ENCODE measurements around the gene SHMT2. TPM values are rescaled to one million over a fixed set of nuclear protein-coding genes. Genes with fewer than 3 reads are reported as not detected.
A peak's percentile ranks its signal among the peaks of the same experiment; 100 is the strongest.

SHMT2 gene
- total and polyA plus RNA-seq, 5 experiments from 2014 or later = 27.3 to 45.3 (median 31.2) TPM

GRCh38 chr12:57247041-57247440, 17.5 kb downstream of the SHMT2 start:
- Mint-ChIP-seq H3K36me3 (peaks cover 0 to 6% (median 3%) of the 10 kb centered on the region in 3 donors), H3K27ac (no peak overlapping the region), H3K4me1 (peaks cover 16 to 28% (median 24%) of the 10 kb centered on the region in 4 donors), H3K27me3 (peaks cover 8 to 31% (median 17%) of the 10 kb centered on the region in 5 donors), H3K9me3 (no peaks in the 10 kb centered on the region), H3K4me3 (no peak overlapping the region)
- ATAC-seq (no peak), DNase-seq (no peak)
- POLR2A ChIA-PET = no interaction called here

GRCh38 chr12:57248934-57249742, 19.6 kb downstream of the SHMT2 start:
- no peaks in the 10 kb centered on the region for H3K9me3 Mint-ChIP-seq
- POLR2A ChIA-PET = no interaction called here
- peak overlapping the region in 2 of 10 donors; percentile 26 to 39 for H3K4me3 Mint-ChIP-seq
- no peak for DNase-seq
- peaks cover 0 to 11% (median 5%) of the 10 kb centered on the region in 3 donors for H3K36me3 Mint-ChIP-seq
- peaks cover 8 to 11% (median 9%) of the 10 kb centered on the region in 4 donors for H3K4me1 Mint-ChIP-seq
- no peak for ATAC-seq
- peaks cover 2 to 10% (median 8%) of the 10 kb centered on the region in 5 donors for H3K27me3 Mint-ChIP-seq
- H3K27ac Mint-ChIP-seq = peak overlapping the region in 2 of 10 donors; percentile 27 to 63

GRCh38 chr12:57250541-57250940, 21.0 kb downstream of the SHMT2 start:
- no peak for ATAC-seq
- no peak overlapping the region for H3K27ac Mint-ChIP-seq
- H3K27me3 Mint-ChIP-seq = peaks cover 0 to 2% (median 0%) of the 10 kb centered on the region in 5 donors
- peaks cover 7 to 10% (median 8%) of the 10 kb centered on the region in 4 donors for H3K4me1 Mint-ChIP-seq
- no peak for DNase-seq
- POLR2A ChIA-PET = interaction anchor here (0.9 to 1.0 kb wide), 2 partner anchors 9 to 33 kb away, joined by 3 to 8 read pairs; no protein-coding TSS in a partner anchor
- H3K9me3 Mint-ChIP-seq = no peaks in the 10 kb centered on the region
- H3K36me3 Mint-ChIP-seq = peaks cover 0 to 17% (median 7%) of the 10 kb centered on the region in 3 donors
- no peak overlapping the region for H3K4me3 Mint-ChIP-seq

GRCh38 chr12:57250956-57251355, 21.4 kb downstream of the SHMT2 start, which contains the start of gene STAC3:
Gene STAC3 (minus strand): TSS chr12:57251187. CDS start chr12:57249636, 1,551 bp downstream.
- Mint-ChIP-seq H3K27ac (peak within 1 kb of the TSS in 1 of 10 donors; percentile 53), H3K27me3 (peaks cover 0 to 2% (median 0%) of the 10 kb centered on the region in 5 donors), H3K9me3 (no peaks in the 10 kb centered on the region), H3K4me3 (no peak within 1 kb of the TSS), H3K4me1 (peaks cover 7 to 10% (median 8%) of the 10 kb centered on the region in 4 donors), H3K36me3 (peaks cover 0 to 21% (median 12%) of the 10 kb centered on the region in 3 donors)
- POLR2A ChIA-PET = interaction anchor here (0.9 to 1.0 kb wide), 2 partner anchors 9 to 33 kb away, joined by 3 to 8 read pairs; no protein-coding TSS in a partner anchor
- DNase-seq (no peak), ATAC-seq (no peak)

GRCh38 chr12:57254506-57255280, 25.2 kb downstream of the SHMT2 start:
- no peak for ATAC-seq
- no peaks in the 10 kb centered on the region for H3K9me3 Mint-ChIP-seq
- H3K27me3 Mint-ChIP-seq = no peaks in the 10 kb centered on the region
- DNase-seq = no peak
- no peaks in the 10 kb centered on the region for H3K4me1 Mint-ChIP-seq
- H3K27ac Mint-ChIP-seq = no peak overlapping the region
- peaks cover 0 to 52% (median 28%) of the 10 kb centered on the region in 3 donors for H3K36me3 Mint-ChIP-seq
- H3K4me3 Mint-ChIP-seq = no peak overlapping the region
- POLR2A ChIA-PET = interaction anchor here (0.6 to 0.7 kb wide), 3 partner anchors 18 to 1392 kb away, joined by 3 to 7 read pairs (median 4); no protein-coding TSS in a partner anchor

- peaks cover 0 to 63% (median 33%) of the 10 kb centered on the region in 3 donors for H3K36me3 Mint-ChIP-seq
- H3K9me3 Mint-ChIP-seq = no peaks in the 10 kb centered on the region
- H3K27me3 Mint-ChIP-seq = no peaks in the 10 kb centered on the region
- peak overlapping the region in 1 of 10 donors; percentile 62 for H3K27ac Mint-ChIP-seq
- no peak for ATAC-seq
- no peaks in the 10 kb centered on the region for H3K4me1 Mint-ChIP-seq
- no peak for DNase-seq
- POLR2A ChIA-PET = no interaction called here
- no peak overlapping the region for H3K4me3 Mint-ChIP-seq
Measured at GRCh38 chr12:57255916-57256315, 26.4 kb downstream of the SHMT2 start.

- peaks cover 3 to 4% (median 3%) of the 10 kb centered on the region in 4 donors for H3K4me1 Mint-ChIP-seq
- no peaks in the 10 kb centered on the region for H3K9me3 Mint-ChIP-seq
- H3K27ac Mint-ChIP-seq = peak overlapping the region in 1 of 10 donors; percentile 12
- peaks cover 0 to 73% (median 34%) of the 10 kb centered on the region in 3 donors for H3K36me3 Mint-ChIP-seq
- DNase-seq (no peak), ATAC-seq (no peak)
- no peak overlapping the region for H3K4me3 Mint-ChIP-seq
- H3K27me3 Mint-ChIP-seq = no peaks in the 10 kb centered on the region
- POLR2A ChIA-PET = no interaction called here
Measured at GRCh38 chr12:57258977-57259970, 29.8 kb downstream of the SHMT2 start.

GRCh38 chr12:57260366-57260765, 30.9 kb downstream of the SHMT2 start:
- peaks cover 3 to 4% (median 3%) of the 10 kb centered on the region in 4 donors for H3K4me1 Mint-ChIP-seq
- DNase-seq (no peak), ATAC-seq (no peak)
- peaks cover 0 to 78% (median 38%) of the 10 kb centered on the region in 3 donors for H3K36me3 Mint-ChIP-seq
- POLR2A ChIA-PET = no interaction called here
- no peaks in the 10 kb centered on the region for H3K27me3 Mint-ChIP-seq
- H3K4me3 Mint-ChIP-seq = no peak overlapping the region
- H3K27ac Mint-ChIP-seq = peak overlapping the region in 1 of 10 donors; percentile 30
- H3K9me3 Mint-ChIP-seq = no peaks in the 10 kb centered on the region

- peaks cover 3 to 4% (median 3%) of the 10 kb centered on the region in 4 donors for H3K4me1 Mint-ChIP-seq
- H3K36me3 Mint-ChIP-seq = peaks cover 0 to 78% (median 30%) of the 10 kb centered on the region in 3 donors
- no peaks in the 10 kb centered on the region for H3K27me3 Mint-ChIP-seq
- DNase-seq = no peak
- no peaks in the 10 kb centered on the region for H3K9me3 Mint-ChIP-seq
- no peak for ATAC-seq
- POLR2A ChIA-PET = interaction anchor here (0.5 to 1.1 kb wide), 3 partner anchors 127 to 191 kb away, joined by 3 read pairs; no protein-coding TSS in a partner anchor
- H3K27ac Mint-ChIP-seq = peak overlapping the region in 2 of 10 donors; percentile 24 to 81
- no peak overlapping the region for H3K4me3 Mint-ChIP-seq
Measured at GRCh38 chr12:57261428-57261865, 31.9 kb downstream of the SHMT2 start.

GRCh38 chr12:57262126-57262822, 32.8 kb downstream of the SHMT2 start:
- Mint-ChIP-seq H3K27me3 (no peaks in the 10 kb centered on the region), H3K9me3 (no peaks in the 10 kb centered on the region), H3K4me1 (peaks cover 3 to 4% (median 3%) of the 10 kb centered on the region in 4 donors), H3K4me3 (no peak overlapping the region), H3K36me3 (peaks cover 0 to 78% (median 27%) of the 10 kb centered on the region in 3 donors), H3K27ac (no peak overlapping the region)
- POLR2A ChIA-PET = interaction anchor here (0.5 to 1.1 kb wide), 2 partner anchors 126 to 190 kb away, joined by 3 read pairs; no protein-coding TSS in a partner anchor
- DNase-seq (no peak), ATAC-seq (no peak)

- H3K36me3 Mint-ChIP-seq = peaks cover 0 to 77% (median 23%) of the 10 kb centered on the region in 3 donors
- no peaks in the 10 kb centered on the region for H3K9me3 Mint-ChIP-seq
- H3K4me3 Mint-ChIP-seq = no peak overlapping the region
- no peak for ATAC-seq
- POLR2A ChIA-PET = no interaction called here
- H3K27me3 Mint-ChIP-seq = no peaks in the 10 kb centered on the region
- no peak for DNase-seq
- peaks cover 3 to 4% (median 3%) of the 10 kb centered on the region in 4 donors for H3K4me1 Mint-ChIP-seq
- no peak overlapping the region for H3K27ac Mint-ChIP-seq
Measured at GRCh38 chr12:57263096-57263495, 33.6 kb downstream of the SHMT2 start.
